ENCODE results near the gene FGFR2.

DNA sequence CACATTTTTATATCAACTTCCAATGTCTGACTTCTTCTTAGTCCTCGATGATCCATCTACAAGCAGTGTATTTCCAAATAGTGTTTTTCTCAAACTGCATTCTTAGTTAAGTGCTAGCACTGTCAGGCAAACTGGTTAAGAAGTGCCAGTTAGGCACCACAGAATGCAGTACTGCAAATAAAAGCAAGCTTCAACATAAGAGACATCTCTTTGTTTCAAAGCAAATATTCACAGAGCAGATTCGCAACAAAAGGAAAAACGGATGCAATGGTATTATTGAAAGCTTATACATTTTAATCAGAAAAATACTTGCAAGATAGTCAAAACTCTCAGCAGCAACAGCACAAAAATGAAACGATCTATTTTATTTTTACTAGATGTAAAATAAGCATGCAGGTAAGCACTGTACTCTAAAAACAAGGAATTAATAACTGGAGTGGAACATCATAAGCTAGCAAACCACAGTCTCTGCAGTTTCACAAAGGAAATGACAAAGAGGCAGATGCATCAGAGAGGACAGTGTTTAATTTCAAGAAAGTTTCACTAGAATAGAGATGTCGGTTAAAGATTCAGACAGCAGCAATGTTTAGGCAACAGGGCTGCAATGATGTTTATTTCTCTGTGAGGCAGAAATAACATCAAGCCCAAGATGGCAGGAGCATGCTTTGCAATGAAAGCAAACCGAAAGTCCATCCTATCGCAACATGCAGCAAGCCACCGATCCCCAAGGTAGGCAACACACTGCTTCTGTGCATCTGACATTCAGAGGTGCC, 82.0 kb downstream of the FGFR2 start:
- TF ChIP-seq, protein P1, sequence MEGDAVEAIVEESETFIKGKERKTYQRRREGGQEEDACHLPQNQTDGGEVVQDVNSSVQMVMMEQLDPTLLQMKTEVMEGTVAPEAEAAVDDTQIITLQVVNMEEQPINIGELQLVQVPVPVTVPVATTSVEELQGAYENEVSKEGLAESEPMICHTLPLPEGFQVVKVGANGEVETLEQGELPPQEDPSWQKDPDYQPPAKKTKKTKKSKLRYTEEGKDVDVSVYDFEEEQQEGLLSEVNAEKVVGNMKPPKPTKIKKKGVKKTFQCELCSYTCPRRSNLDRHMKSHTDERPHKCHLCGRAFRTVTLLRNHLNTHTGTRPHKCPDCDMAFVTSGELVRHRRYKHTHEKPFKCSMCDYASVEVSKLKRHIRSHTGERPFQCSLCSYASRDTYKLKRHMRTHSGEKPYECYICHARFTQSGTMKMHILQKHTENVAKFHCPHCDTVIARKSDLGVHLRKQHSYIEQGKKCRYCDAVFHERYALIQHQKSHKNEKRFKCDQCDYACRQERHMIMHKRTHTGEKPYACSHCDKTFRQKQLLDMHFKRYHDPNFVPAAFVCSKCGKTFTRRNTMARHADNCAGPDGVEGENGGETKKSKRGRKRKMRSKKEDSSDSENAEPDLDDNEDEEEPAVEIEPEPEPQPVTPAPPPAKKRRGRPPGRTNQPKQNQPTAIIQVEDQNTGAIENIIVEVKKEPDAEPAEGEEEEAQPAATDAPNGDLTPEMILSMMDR (IDR thresholded peaks at IDR 0.05; ENCODE audit: insufficient read depth, low read depth, low read length): no peak
- no peak for TF ChIP-seq EZH2 (IDR thresholded peaks at IDR 0.05; ENCODE audit: insufficient read depth, low read length)

Data from astrocyte (in vitro differentiated cells and primary cell).